ENCODE results near the gene SEC61B. TPM values are rescaled to one million over a fixed set of nuclear protein-coding genes. Genes with fewer than 3 reads are reported as not detected.

Gene SEC61B
- total RNA-seq, 6 experiments from 2014 or later = 234 to 281 (median 252) TPM

DNA sequence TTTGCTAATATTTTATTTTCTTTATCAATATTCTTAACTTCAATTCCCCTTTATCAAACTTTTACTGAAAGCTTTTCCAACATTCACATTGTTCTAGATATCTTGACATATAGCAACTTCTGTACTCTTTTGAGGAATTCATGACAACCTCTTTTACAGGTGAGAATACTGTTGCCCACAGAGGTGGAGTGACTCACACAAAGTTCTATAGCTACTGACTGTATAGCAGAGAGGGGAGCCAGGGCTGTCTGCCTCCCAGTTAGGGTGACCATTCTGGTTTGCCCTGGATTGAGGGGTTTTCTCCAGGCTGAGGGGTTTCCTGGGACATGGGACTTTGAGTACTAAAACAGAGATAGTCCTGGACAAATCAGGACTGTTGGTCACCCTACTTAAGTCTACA, 16.2 kb downstream of the SEC61B start:
- Mint-ChIP-seq H3K27me3 (ENCODE audit: insufficient read depth) (no peaks in the 10 kb centered on the region; the same call in 1 of the 2 replicates), H3K4me3 (no peak overlapping the region)

DNA sequence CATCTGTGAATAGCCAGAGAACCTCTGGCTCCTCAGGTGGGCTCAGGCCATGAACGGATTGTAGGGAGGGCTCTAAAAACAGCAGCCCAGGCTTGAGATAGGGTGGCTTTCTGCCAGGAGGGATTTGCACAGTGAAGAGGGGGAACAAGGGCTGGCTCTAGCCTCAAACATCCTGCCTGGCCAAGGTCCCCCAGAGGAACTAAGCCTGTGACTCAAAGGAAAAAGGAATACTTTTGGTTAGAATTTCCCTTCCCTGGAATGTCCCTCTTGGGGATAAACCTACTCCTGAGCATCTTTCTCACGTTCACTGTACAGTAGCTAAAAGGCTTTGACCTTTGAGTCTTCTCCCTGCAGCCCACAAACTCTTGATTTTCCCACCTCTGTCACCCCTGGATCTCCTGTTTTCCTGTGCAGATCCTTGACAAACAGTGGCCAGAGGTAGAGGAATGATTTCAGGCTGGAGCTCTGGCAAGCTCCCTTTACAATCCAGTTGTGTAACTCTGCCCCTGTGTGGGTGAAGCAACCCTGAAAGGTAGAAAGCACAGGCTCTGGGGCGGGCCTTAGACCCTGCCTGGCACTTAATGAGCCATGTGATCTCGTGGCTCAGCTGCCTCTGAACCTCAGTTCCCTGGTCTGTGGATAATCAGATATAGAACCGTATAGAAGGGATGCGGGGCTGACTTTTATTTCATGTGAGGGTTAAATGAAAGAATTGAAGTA, 17.4 kb downstream of the SEC61B start:
- peak; percentile 43 for DNase-seq
- peak overlapping the region; percentile 37 for H3K27ac Mint-ChIP-seq
- H3K9me3 Mint-ChIP-seq = no peaks in the 10 kb centered on the region
- no peaks in the 10 kb centered on the region; the same call in 1 of the 2 replicates for H3K27me3 Mint-ChIP-seq (ENCODE audit: insufficient read depth)
- TF ChIP-seq, protein P1, sequence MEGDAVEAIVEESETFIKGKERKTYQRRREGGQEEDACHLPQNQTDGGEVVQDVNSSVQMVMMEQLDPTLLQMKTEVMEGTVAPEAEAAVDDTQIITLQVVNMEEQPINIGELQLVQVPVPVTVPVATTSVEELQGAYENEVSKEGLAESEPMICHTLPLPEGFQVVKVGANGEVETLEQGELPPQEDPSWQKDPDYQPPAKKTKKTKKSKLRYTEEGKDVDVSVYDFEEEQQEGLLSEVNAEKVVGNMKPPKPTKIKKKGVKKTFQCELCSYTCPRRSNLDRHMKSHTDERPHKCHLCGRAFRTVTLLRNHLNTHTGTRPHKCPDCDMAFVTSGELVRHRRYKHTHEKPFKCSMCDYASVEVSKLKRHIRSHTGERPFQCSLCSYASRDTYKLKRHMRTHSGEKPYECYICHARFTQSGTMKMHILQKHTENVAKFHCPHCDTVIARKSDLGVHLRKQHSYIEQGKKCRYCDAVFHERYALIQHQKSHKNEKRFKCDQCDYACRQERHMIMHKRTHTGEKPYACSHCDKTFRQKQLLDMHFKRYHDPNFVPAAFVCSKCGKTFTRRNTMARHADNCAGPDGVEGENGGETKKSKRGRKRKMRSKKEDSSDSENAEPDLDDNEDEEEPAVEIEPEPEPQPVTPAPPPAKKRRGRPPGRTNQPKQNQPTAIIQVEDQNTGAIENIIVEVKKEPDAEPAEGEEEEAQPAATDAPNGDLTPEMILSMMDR (IDR thresholded peaks at IDR 0.05) = no peak
- no peak overlapping the region for H3K4me3 Mint-ChIP-seq
- no peaks in the 10 kb centered on the region; the same call in 1 of the 2 replicates for H3K36me3 Mint-ChIP-seq (ENCODE audit: low read depth)
- peaks cover 17% of the 10 kb centered on the region for H3K4me1 Mint-ChIP-seq (ENCODE audit: low read depth)

More for the DNA sequence above, 16.2 kb downstream of the SEC61B start:
- TF ChIP-seq, protein P1 (IDR thresholded peaks at IDR 0.05) = no peak
- H3K27ac Mint-ChIP-seq = no peak overlapping the region
- no peaks in the 10 kb centered on the region; the same call in 1 of the 2 replicates for H3K36me3 Mint-ChIP-seq (ENCODE audit: low read depth)
- H3K4me1 Mint-ChIP-seq (ENCODE audit: low read depth) = peaks cover 17% of the 10 kb centered on the region
- no peak for DNase-seq
- H3K9me3 Mint-ChIP-seq = no peaks in the 10 kb centered on the region

DNA sequence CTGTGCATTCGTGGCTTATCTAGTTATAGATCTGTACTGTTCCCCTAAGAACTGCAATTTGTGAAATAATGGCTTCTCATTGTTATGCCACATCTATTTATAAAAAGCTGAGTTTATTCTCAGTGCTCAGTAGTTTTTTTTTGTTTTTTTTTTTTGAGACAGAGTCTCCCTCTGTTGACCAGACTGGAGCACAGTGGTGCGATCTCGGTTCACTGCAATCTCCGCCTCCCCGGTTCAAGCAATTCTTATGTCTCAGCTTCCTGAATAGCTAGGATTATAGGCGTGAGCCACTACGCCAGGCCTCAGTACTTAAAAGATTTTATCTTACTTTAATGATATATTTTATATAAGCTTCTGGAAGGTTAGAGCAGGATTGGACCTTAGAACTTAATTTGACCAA, 19.0 kb downstream of the SEC61B start:
- Mint-ChIP-seq H3K4me1 (ENCODE audit: low read depth) (peaks cover 17% of the 10 kb centered on the region), H3K27me3 (ENCODE audit: insufficient read depth) (no peaks in the 10 kb centered on the region; the same call in 1 of the 2 replicates), H3K36me3 (ENCODE audit: low read depth) (no peaks in the 10 kb centered on the region; the same call in 1 of the 2 replicates), H3K4me3 (no peak overlapping the region), H3K27ac (no peak overlapping the region), H3K9me3 (no peaks in the 10 kb centered on the region)
- TF ChIP-seq, protein P1 (IDR thresholded peaks at IDR 0.05) = peak; percentile 23; the same call in 1 of the 2 replicates
- DNase-seq = no peak

DNA sequence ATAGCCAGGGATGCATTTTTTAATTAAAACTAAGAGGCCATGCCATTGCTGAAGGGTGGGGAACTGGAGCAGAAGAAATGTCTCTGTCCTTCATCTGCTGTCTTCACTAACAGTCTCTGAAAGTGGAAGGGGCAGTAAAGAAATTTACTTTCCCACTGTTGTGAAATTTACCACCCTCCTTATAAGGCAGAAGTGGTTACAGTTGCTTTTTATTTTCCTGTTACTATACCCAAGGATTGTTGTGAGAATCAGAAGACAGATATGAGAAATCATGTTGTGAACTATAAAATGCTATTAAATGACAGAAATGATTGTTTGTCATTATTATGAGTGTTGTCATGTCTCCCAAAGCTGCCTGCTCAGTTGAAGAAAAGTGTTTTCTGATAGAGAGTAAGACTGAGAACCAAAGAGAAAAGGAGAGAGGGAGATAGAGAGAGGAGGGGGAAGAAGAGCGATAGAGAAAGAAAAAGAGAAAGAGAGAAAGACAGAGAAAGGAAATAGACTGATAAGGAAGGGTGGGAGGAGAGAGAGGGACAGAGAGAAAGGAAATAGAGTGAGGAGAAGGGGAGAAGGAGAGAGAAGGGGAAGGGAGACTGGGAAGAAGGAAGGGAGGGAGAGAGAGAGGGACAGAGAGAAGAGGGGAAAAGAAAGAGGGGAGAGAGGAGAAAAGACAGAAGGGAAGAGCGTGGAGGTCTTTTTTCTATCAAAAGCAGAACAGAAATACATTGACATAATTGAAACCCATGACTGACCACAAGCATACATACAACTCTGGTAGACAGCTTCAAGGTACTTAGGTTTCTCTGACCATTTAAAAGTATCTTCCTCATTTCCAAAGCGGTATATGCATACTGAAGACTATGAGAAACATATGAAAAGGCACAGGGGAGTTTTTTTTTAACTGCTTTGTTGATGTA, 22.5 kb downstream of the SEC61B start:
- Mint-ChIP-seq H3K4me3 (no peak overlapping the region), H3K4me1 (ENCODE audit: low read depth) (peaks cover 9% of the 10 kb centered on the region), H3K27me3 (ENCODE audit: insufficient read depth) (no peaks in the 10 kb centered on the region; the same call in 1 of the 2 replicates), H3K9me3 (no peaks in the 10 kb centered on the region), H3K36me3 (ENCODE audit: low read depth) (no peaks in the 10 kb centered on the region; the same call in 1 of the 2 replicates), H3K27ac (no peak overlapping the region)
- no peak for DNase-seq
- TF ChIP-seq, protein P1 (IDR thresholded peaks at IDR 0.05) = no peak

DNA sequence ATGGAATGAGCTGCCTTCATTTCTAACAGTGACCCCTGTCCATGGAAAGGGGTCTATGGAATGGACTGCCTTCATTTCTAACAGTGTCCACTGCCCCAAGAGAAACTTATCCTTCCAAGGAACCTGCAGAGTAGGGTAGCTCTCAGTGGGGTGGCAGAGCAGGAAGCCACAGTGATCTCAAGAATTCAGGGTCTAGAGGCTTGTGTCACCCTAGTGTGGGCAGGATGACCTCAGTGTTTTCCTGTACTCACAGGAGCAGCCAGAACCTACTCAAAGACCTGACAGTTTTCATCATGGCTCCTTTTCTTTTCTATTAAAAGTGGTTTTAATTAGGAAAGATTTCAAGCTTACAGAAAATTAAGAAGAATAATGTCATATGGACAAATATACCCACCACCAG, 27.5 kb downstream of the SEC61B start:
- peaks cover 6% of the 10 kb centered on the region; the same call in 1 of the 2 replicates for H3K4me1 Mint-ChIP-seq (ENCODE audit: low read depth)
- no peak overlapping the region for H3K27ac Mint-ChIP-seq
- TF ChIP-seq, protein P1 (IDR thresholded peaks at IDR 0.05) = no peak
- H3K27me3 Mint-ChIP-seq (ENCODE audit: insufficient read depth) = no peaks in the 10 kb centered on the region; the same call in none of the 2 replicates
- no peak overlapping the region for H3K4me3 Mint-ChIP-seq
- no peak for DNase-seq
- no peaks in the 10 kb centered on the region for H3K9me3 Mint-ChIP-seq
- no peaks in the 10 kb centered on the region for H3K36me3 Mint-ChIP-seq (ENCODE audit: low read depth)

All from HFFc6 (cell line).